GM23338 (cell line): Measurements from ENCODE around the gene GIPC1.

Experiments
- CREB1 ChIP-seq: fragments of 250-450 bp; sonication (Bioruptor Pico); IDR thresholded peaks from 2 replicates; pipeline ENCODE4 v1.5.0; 2020; ENCODE audit warnings: low read depth, mild to moderate bottlenecking, moderate library complexity
- CTCF ChIP-seq, 2 experiments: fragments of 200-600 bp in 1 of 2; sonication (generic) in 1 of 2; conservative IDR thresholded peaks; 2 replicates each; pipeline versions ENCODE4 v1.5.1 to v1.6.1; 2016 to 2017; ENCODE audit warnings: antibody characterized with exemption in 2 of 2, low read depth in 2 of 2, mild to moderate bottlenecking in 2 of 2, moderate library complexity in 1 of 2
- EZH2 ChIP-seq: fragments of 200-600 bp; sonication (generic); IDR thresholded peaks from one replicate; pipeline ENCODE4 v1.8.0; 2017; ENCODE audit warnings: antibody characterized with exemption, mild to moderate bottlenecking, low read depth; ENCODE audit not compliant: unreplicated experiment
- EZH2phosphoT487 ChIP-seq: fragments of 200-600 bp; sonication (generic); IDR thresholded peaks from one replicate; pipeline ENCODE4 v1.8.1; 2018; ENCODE audit warnings: antibody characterized with exemption; ENCODE audit not compliant: unreplicated experiment
- JUNB ChIP-seq: IDR thresholded peaks from one replicate; pipeline ENCODE4 v1.6.1; 2016; ENCODE audit warnings: antibody characterized with exemption; ENCODE audit not compliant: unreplicated experiment
- POLR2AphosphoS5 ChIP-seq: IDR thresholded peaks from 2 replicates; pipeline ENCODE4 v1.6.1; 2016; ENCODE audit warnings: antibody characterized with exemption, low read depth
- REST ChIP-seq: IDR thresholded peaks from one replicate; pipeline ENCODE4 v1.6.1; 2018; ENCODE audit warnings: antibody characterized with exemption; ENCODE audit not compliant: unreplicated experiment
- ZNF331 ChIP-seq: fragments of 250-450 bp; sonication (Bioruptor Pico); IDR thresholded peaks from 2 replicates; pipeline ENCODE4 v1.5.0; 2020; ENCODE audit warnings: low read depth, mild to moderate bottlenecking, moderate library complexity

GRCh38 chr19:14480700-14481079 is 15.2 kb downstream of the GIPC1 start:
- TF ChIP-seq EZH2 (no peak), POLR2AphosphoS5 (no peak), CREB1 (no peak), CTCF (conservative IDR thresholded peaks at IDR 0.05; ENCODE audit: low read depth in 2 of 2) (no peak), REST (no peak), EZH2phosphoT487 (no peak), JUNB (no peak), ZNF331 (CRISPR knock-in tag) (no peak)
